Naive thymus-derived CD4-positive, alpha-beta T cell (primary cell): ENCODE measurements around the gene TNFSF13. TPM values are rescaled to one million over a fixed set of nuclear protein-coding genes. Genes with fewer than 3 reads are reported as not detected.

Experiments
- ATAC-seq: fragments of 150-1000 bp; cut with Tn5 transposase; 2 replicates; pipeline ENCODE4 v1.10.0; 2021; ENCODE audit warnings: mild to moderate bottlenecking, moderate library complexity
- CTCF ChIA-PET: fragments of 350-600 bp; sonication (Branson Sonifier 250); formaldehyde crosslinking; loops from one replicate; lab custom pipeline; 2021; ENCODE audit warnings: antibody characterized with exemption; lab: Charles Lee
- POLR2A ChIA-PET: fragments of 350-600 bp; sonication (Branson Sonifier 250); formaldehyde crosslinking; loops from one replicate; lab custom pipeline; 2021; ENCODE audit warnings: antibody characterized with exemption, inconsistent platforms; lab: Charles Lee
- DNase-seq, 9 donors: peaks; one replicate each; pipeline versions ENCODE4 v3.0.0 to v3.0.0-alpha.2; 2020 to 2022; ENCODE audit warnings: mixed read lengths in 1 of 9
- H3K27ac ChIP-seq: one replicate; pipeline ENCODE4 v1.7.0; 2013; ENCODE audit warnings: mild to moderate bottlenecking, low read depth, low read length, moderate library complexity
- H3K27me3 ChIP-seq, 2 donors: one replicate each; pipeline ENCODE4 v1.7.0; 2013; ENCODE audit warnings: low read length in 2 of 2, mild to moderate bottlenecking in 2 of 2, moderate library complexity in 2 of 2; ENCODE audit not compliant: control insufficient read depth in 2 of 2, insufficient read depth in 2 of 2
- H3K36me3 ChIP-seq, 3 experiments: 1 replicate in 2 of 3; 2 replicates in 1 of 3; pipeline ENCODE4 v1.7.0; 2013; ENCODE audit warnings: low read length in 3 of 3, mild to moderate bottlenecking in 3 of 3, moderate library complexity in 1 of 3; ENCODE audit not compliant: insufficient read depth in 3 of 3, control insufficient read depth in 2 of 3
- H3K4me1 ChIP-seq, 2 donors: one replicate each; pipeline ENCODE4 v1.7.0; 2013; ENCODE audit warnings: low read length in 2 of 2, mild to moderate bottlenecking in 2 of 2, moderate library complexity in 1 of 2; ENCODE audit not compliant: control insufficient read depth in 2 of 2, insufficient read depth in 2 of 2
- H3K4me3 ChIP-seq: 2 replicates; pipeline ENCODE4 v1.7.0; 2013; ENCODE audit warnings: mild to moderate bottlenecking, low read length
- H3K9me3 ChIP-seq, 3 experiments: 1 replicate in 2 of 3; 2 replicates in 1 of 3; pipeline ENCODE4 v1.7.0; 2013; ENCODE audit warnings: low read length in 3 of 3; ENCODE audit not compliant: control insufficient read depth in 2 of 3
- H3K27ac Mint-ChIP-seq, 9 donors: one replicate each; pipeline ENCODE4 v1.8.0; 2020 to 2022; ENCODE audit warnings: mixed read lengths in 9 of 9, mild to moderate bottlenecking in 8 of 9, moderate library complexity in 5 of 9, inconsistent platforms in 2 of 9
- H3K27me3 Mint-ChIP-seq, 5 donors: one replicate each; pipeline ENCODE4 v1.8.0; 2021 to 2022; ENCODE audit warnings: mixed read lengths in 5 of 5, mild to moderate bottlenecking in 1 of 5
- H3K36me3 Mint-ChIP-seq, 5 donors: one replicate each; pipeline ENCODE4 v1.8.0; 2020 to 2022; ENCODE audit warnings: mixed read lengths in 5 of 5, mild to moderate bottlenecking in 3 of 5, inconsistent platforms in 1 of 5
- H3K4me1 Mint-ChIP-seq, 7 donors: one replicate each; pipeline ENCODE4 v1.8.0; 2020 to 2022; ENCODE audit warnings: mixed read lengths in 7 of 7, mild to moderate bottlenecking in 3 of 7, inconsistent platforms in 1 of 7
- H3K4me3 Mint-ChIP-seq, 10 donors: one replicate each; pipeline ENCODE4 v1.8.0; 2020 to 2022; ENCODE audit warnings: mild to moderate bottlenecking in 10 of 10, mixed read lengths in 10 of 10, moderate library complexity in 6 of 10, inconsistent platforms in 2 of 10
- H3K9me3 Mint-ChIP-seq, 11 donors: one replicate each; pipeline ENCODE4 v1.8.0; 2020 to 2022; ENCODE audit warnings: mixed read lengths in 11 of 11, mild to moderate bottlenecking in 4 of 11, inconsistent platforms in 1 of 11, moderate library complexity in 1 of 11
- intact Hi-C, 2 donors: fragments of 100-400 bp; cut with micrococcal nuclease; formaldehyde crosslinking; loops; one replicate each; pipeline ENCODE4 v1.15.1; 2023
- polyA plus RNA-seq, 2 donors: library from polyadenylated mRNA; unstranded; fragments of 300-500 nt; fragmentation: Illumina TruSeq; gene quantifications; one replicate each; pipeline ENCODE4 v1.2.3, GENCODE V29; 2021
- total RNA-seq, 6 experiments: library from RNA in 5 of 6; stranded (reverse) in 5 of 6; gene quantifications; 1 replicate in 5 of 6; 2 replicates in 1 of 6; pipeline ENCODE4 v1.2.3 and lab custom pipeline; 2021 to 2026

The TNFSF13 gene, protein sequence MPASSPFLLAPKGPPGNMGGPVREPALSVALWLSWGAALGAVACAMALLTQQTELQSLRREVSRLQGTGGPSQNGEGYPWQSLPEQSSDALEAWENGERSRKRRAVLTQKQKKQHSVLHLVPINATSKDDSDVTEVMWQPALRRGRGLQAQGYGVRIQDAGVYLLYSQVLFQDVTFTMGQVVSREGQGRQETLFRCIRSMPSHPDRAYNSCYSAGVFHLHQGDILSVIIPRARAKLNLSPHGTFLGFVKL
- total RNA-seq: 10 to 100 TPM in 1 of 5 experiments, 1 to 10 TPM in 4; 2.0 to 45.6 (median 4.4) TPM
- polyA plus RNA-seq: 1 to 10 TPM; 1.1 to 1.5 TPM
- total RNA-seq (lab: John Stamatoyannopoulos, UW): 0.40 reads per million

DNA sequence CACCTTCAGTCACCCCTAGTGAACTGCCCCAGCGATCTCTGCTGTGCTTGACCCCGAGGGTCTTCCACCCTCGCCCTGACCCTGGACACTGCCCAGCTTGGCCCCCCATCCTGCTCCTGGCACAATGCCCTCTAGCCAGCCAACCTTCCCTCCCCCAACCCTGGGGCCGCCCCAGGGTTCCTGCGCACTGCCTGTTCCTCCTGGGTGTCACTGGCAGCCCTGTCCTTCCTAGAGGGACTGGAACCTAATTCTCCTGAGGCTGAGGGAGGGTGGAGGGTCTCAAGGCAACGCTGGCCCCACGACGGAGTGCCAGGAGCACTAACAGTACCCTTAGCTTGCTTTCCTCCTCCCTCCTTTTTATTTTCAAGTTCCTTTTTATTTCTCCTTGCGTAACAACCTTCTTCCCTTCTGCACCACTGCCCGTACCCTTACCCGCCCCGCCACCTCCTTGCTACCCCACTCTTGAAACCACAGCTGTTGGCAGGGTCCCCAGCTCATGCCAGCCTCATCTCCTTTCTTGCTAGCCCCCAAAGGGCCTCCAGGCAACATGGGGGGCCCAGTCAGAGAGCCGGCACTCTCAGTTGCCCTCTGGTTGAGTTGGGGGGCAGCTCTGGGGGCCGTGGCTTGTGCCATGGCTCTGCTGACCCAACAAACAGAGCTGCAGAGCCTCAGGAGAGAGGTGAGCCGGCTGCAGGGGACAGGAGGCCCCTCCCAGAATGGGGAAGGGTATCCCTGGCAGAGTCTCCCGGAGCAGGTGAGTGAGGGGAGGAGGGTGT lies at the start of gene TNFSF13:
TNFSF13 (plus strand) TSS at position 207 of the 776 bp plus-strand sequence; CDS start at position 497, 290 bp downstream.
- Mint-ChIP-seq H3K27me3 (peaks cover 0 to 2% (median 0%) of the 10 kb centered on the region in 5 donors), H3K36me3 (peaks cover 0 to 32% (median 10%) of the 10 kb centered on the region in 5 donors), H3K4me3 (peak within 1 kb of the TSS; percentile 19 to 93 (median 70)), H3K27ac (peak within 1 kb of the TSS in 8 of 9 donors; percentile 71 to 95 (median 90)), H3K9me3 (no peaks in the 10 kb centered on the region), H3K4me1 (peaks cover 47 to 67% (median 57%) of the 10 kb centered on the region in 7 donors)
- CTCF ChIA-PET: interaction anchor here (1.0 to 6.1 kb wide), 6 partner anchors 17 to 44 kb away, joined by 3 to 86 read pairs (median 4); no protein-coding TSS in a partner anchor
- Histone ChIP-seq H3K9me3 (no peaks in the 10 kb centered on the region), H3K4me3 (no peak within 1 kb of the TSS), H3K36me3 (peaks cover 0 to 8% (median 0%) of the 10 kb centered on the region in 3 experiments), H3K27ac (peak within 1 kb of the TSS; percentile 53), H3K4me1 (peaks cover 18 to 64% of the 10 kb centered on the region in 2 donors), H3K27me3 (no peaks in the 10 kb centered on the region)
- POLR2A ChIA-PET: interaction anchor here (0.6 to 3.6 kb wide), 7 partner anchors 25 to 615 kb away, joined by 3 to 20 read pairs (median 4); partner anchors contain the start of genes MPDU1, TMEM102 and ZBTB4
- peak in 1 of 9 donors; percentile 10 for DNase-seq
- no peak for ATAC-seq
- intact Hi-C loops: no loop called here

DNA sequence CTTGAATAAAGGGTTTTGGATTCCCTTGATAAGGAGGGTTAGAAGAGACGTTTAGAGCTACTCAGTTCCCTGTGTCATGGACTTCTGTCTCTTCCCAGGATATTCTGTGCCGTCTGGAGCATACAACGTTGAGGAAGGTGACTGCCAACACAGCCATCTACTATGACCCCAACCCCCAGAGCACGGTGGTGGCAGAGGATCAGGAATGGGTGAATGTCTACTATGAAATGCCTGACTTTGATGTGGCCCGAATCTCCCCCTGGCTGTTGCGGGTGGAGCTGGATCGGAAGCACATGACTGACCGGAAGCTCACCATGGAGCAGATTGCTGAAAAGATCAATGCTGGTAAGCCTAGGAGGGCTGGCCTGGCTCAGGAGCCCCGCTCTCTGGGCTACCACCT lies 49.7 kb upstream of the TNFSF13 start:
- Histone ChIP-seq H3K27ac (no peak overlapping the region), H3K9me3 (no peaks in the 10 kb centered on the region), H3K4me3 (no peak overlapping the region), H3K36me3 (peaks cover 17 to 95% (median 28%) of the 10 kb centered on the region in 3 experiments), H3K27me3 (no peaks in the 10 kb centered on the region), H3K4me1 (no peaks in the 10 kb centered on the region)
- Mint-ChIP-seq H3K4me3 (no peak overlapping the region), H3K36me3 (peaks cover 7 to 45% (median 16%) of the 10 kb centered on the region in 5 donors), H3K27ac (peak overlapping the region in 3 of 9 donors; percentile 25 to 34 (median 29)), H3K27me3 (no peaks in the 10 kb centered on the region), H3K9me3 (no peaks in the 10 kb centered on the region), H3K4me1 (peaks cover 0 to 5% (median 0%) of the 10 kb centered on the region in 7 donors)
- CTCF ChIA-PET: interaction anchor here (0.8 to 2.3 kb wide), 3 partner anchors 10 to 73 kb away, joined by 3 to 5 read pairs (median 3); partner anchors contain the start of gene TMEM102
- POLR2A ChIA-PET: interaction anchor here (2.3 kb wide), 1 partner anchor 72 kb away, joined by 13 read pairs; no protein-coding TSS in a partner anchor
- ATAC-seq (no peak), DNase-seq (no peak)
- intact Hi-C loops: no loop called here

DNA sequence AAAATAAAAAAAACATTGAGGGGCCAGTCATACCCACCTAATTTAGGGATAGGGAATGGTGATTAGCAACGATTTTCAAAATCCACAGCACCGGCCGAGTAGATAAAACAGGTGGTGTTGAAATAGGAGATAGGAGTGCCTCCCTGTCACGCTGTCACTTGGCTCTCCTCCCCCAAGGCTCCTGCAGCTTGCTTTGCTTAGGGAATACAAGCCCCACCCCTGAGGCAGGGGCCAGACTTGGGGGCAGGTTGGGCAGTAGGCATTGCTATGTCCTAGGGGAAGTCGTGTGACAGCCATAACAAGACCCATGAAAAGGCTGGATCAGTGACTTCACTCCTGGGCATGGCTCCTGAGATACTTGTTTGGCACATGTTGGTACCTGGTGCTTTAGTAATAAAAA lies 48.6 kb upstream of the TNFSF13 start:
- no peak overlapping the region for H3K27ac Mint-ChIP-seq

DNA sequence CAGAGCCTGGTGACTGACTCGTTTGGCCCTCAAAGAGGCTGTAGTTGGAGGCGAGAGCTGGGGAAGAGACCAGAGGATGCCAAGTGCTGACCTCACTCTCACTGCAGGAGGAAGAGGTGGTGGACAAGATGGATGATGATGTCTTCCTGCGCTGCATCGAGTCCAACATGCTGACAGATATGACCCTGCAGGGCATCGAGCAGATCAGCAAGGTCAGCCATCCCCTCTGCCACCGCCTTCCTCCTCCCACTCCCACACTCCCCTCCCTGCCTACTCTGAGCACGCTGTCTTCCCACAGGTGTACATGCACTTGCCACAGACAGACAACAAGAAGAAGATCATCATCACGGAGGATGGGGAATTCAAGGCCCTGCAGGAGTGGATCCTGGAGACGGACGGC lies 47.4 kb upstream of the TNFSF13 start:
- Mint-ChIP-seq H3K4me1 (peaks cover 0 to 7% (median 0%) of the 10 kb centered on the region in 7 donors), H3K4me3 (no peak overlapping the region), H3K27me3 (no peaks in the 10 kb centered on the region), H3K36me3 (peaks cover 4 to 38% (median 18%) of the 10 kb centered on the region in 5 donors), H3K27ac (peak overlapping the region in 1 of 9 donors; percentile 45), H3K9me3 (no peaks in the 10 kb centered on the region)
- CTCF ChIA-PET: interaction anchor here (0.7 kb wide), 1 partner anchor 175 kb away, joined by 4 read pairs; the partner anchor contains the start of gene ACAP1
- Histone ChIP-seq H3K9me3 (no peaks in the 10 kb centered on the region), H3K27ac (no peak overlapping the region), H3K4me3 (no peak overlapping the region), H3K4me1 (no peaks in the 10 kb centered on the region), H3K27me3 (no peaks in the 10 kb centered on the region), H3K36me3 (peaks cover 6 to 81% (median 18%) of the 10 kb centered on the region in 3 experiments)
- ATAC-seq (peak; percentile 3), DNase-seq (no peak)
- POLR2A ChIA-PET: interaction anchor here (0.6 to 2.0 kb wide), 6 partner anchors 26 to 352 kb away, joined by 3 to 7 read pairs (median 5); partner anchors contain the start of genes POLR2A and TNFSF12
- intact Hi-C loops: loop anchor here in 1 of 2 donors (5.0 kb wide), 1 partner anchor 36 kb away; the partner anchor contains the start of gene TNFSF12

More for the DNA sequence above, 48.6 kb upstream of the TNFSF13 start:
- no peaks in the 10 kb centered on the region for H3K9me3 ChIP-seq
- H3K9me3 Mint-ChIP-seq: no peaks in the 10 kb centered on the region
- no peak overlapping the region for H3K4me3 Mint-ChIP-seq
- ChIA-PET POLR2A (interaction anchor here (2.3 kb wide), 1 partner anchor 73 kb away, joined by 13 read pairs; no protein-coding TSS in a partner anchor), CTCF (interaction anchor here (1.6 kb wide), 1 partner anchor 47 kb away, joined by 3 read pairs; no protein-coding TSS in a partner anchor)
- peaks cover 0 to 7% (median 0%) of the 10 kb centered on the region in 7 donors for H3K4me1 Mint-ChIP-seq
- H3K27me3 ChIP-seq: no peaks in the 10 kb centered on the region
- no peak overlapping the region for H3K4me3 ChIP-seq
- no peaks in the 10 kb centered on the region for H3K27me3 Mint-ChIP-seq
- ATAC-seq (no peak), DNase-seq (no peak)
- peaks cover 13 to 90% (median 26%) of the 10 kb centered on the region in 3 experiments for H3K36me3 ChIP-seq
- peaks cover 4 to 42% (median 18%) of the 10 kb centered on the region in 5 donors for H3K36me3 Mint-ChIP-seq
- intact Hi-C loops: loop anchor here in 1 of 2 donors (5.0 kb wide), 1 partner anchor 37 kb away; the partner anchor contains the start of gene TNFSF12
- H3K27ac ChIP-seq: no peak overlapping the region
- H3K4me1 ChIP-seq: no peaks in the 10 kb centered on the region

DNA sequence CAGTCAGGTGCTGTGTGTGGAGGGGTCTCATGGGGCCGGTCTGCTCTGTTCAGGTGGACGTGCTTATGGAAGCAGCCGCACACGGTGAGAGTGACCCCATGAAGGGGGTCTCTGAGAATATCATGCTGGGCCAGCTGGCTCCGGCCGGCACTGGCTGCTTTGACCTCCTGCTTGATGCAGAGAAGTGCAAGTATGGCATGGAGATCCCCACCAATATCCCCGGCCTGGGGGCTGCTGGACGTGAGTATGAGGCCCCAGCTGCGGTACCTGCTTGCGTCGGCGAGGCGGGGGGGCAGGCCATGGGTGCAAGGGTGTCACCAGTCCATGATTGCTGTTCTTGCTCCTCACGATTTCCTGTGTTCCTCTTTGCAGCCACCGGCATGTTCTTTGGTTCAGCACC lies 46.4 kb upstream of the TNFSF13 start:
- Mint-ChIP-seq H3K36me3 (peaks cover 4 to 31% (median 12%) of the 10 kb centered on the region in 5 donors), H3K4me3 (no peak overlapping the region), H3K4me1 (peaks cover 0 to 7% (median 0%) of the 10 kb centered on the region in 7 donors), H3K27ac (no peak overlapping the region), H3K9me3 (no peaks in the 10 kb centered on the region), H3K27me3 (no peaks in the 10 kb centered on the region)
- Histone ChIP-seq H3K27me3 (no peaks in the 10 kb centered on the region), H3K36me3 (peaks cover 6 to 71% (median 18%) of the 10 kb centered on the region in 3 experiments), H3K4me1 (no peaks in the 10 kb centered on the region), H3K4me3 (no peak overlapping the region), H3K27ac (no peak overlapping the region), H3K9me3 (no peaks in the 10 kb centered on the region)
- POLR2A ChIA-PET: interaction anchor here (1.0 to 2.0 kb wide), 3 partner anchors 27 to 49 kb away, joined by 3 to 6 read pairs (median 4); partner anchors contain the start of genes POLR2A and TNFSF12
- CTCF ChIA-PET: interaction anchor here (3.2 kb wide), 1 partner anchor 35 kb away, joined by 11 read pairs; no protein-coding TSS in a partner anchor
- ATAC-seq (no peak), DNase-seq (no peak)
- intact Hi-C loops: loop anchor here in 1 of 2 donors (5.0 kb wide), 1 partner anchor 35 kb away; the partner anchor contains the start of gene TNFSF12
